HCT116 (cell line): Measurements from ENCODE around the gene TMC8.

Experiments
- ATF3 ChIP-seq: IDR thresholded peaks from 2 replicates; pipeline ENCODE4 v1.6.1; 2012
- ELF1 ChIP-seq: IDR thresholded peaks from 2 replicates; pipeline ENCODE4 v1.6.1; 2012; ENCODE audit warnings: low read depth, borderline replicate concordance
- EZH2 ChIP-seq: fragments of 200-600 bp; sonication (generic); IDR thresholded peaks from 2 replicates; pipeline ENCODE4 v1.6.1; 2017; ENCODE audit warnings: antibody characterized with exemption, mixed run types
- EZH2phosphoT487 ChIP-seq: fragments of 200-600 bp; IDR thresholded peaks from 2 replicates; pipeline ENCODE4 v1.6.1; 2018; ENCODE audit warnings: antibody characterized with exemption, borderline replicate concordance
- POLR2A ChIP-seq: IDR thresholded peaks from 2 replicates; pipeline ENCODE4 v1.7.0; 2011; ENCODE audit warnings: borderline replicate concordance; ENCODE audit not compliant: insufficient read depth, insufficient read length; ENCODE audit errors: extremely low read depth
- POLR2AphosphoS5 ChIP-seq: IDR thresholded peaks from 2 replicates; pipeline ENCODE4 v1.6.1; 2011; ENCODE audit warnings: mild to moderate bottlenecking, low read depth, low read length, moderate library complexity
- RAD21 ChIP-seq: IDR thresholded peaks from 2 replicates; pipeline ENCODE4 v1.6.1; 2012; ENCODE audit warnings: low read depth, mild to moderate bottlenecking
- REST ChIP-seq: IDR thresholded peaks from 2 replicates; pipeline ENCODE4 v1.6.1; 2012; ENCODE audit warnings: low read depth
- TCF7L2 ChIP-seq: IDR thresholded peaks from 2 replicates; pipeline ENCODE4 v1.7.0; 2011; ENCODE audit warnings: borderline replicate concordance, inconsistent platforms; ENCODE audit not compliant: insufficient read depth, insufficient read length; ENCODE audit errors: extremely low read depth
- ZFX ChIP-seq: fragments of 450-650 bp; IDR thresholded peaks from 2 replicates; pipeline ENCODE4 v1.6.1; 2017
- TF ChIP-seq, protein P1 (sequence below), 3 experiments: fragments of 200-600 bp in 1 of 3; sonication (generic) in 1 of 3; IDR thresholded peaks in 2 of 3; conservative IDR thresholded peaks in 1 of 3; 2 replicates each; pipeline ENCODE4 v1.5.1; 2012 to 2017; ENCODE audit warnings: low read depth in 2 of 3, low read length in 2 of 3, antibody characterized with exemption in 1 of 3, borderline replicate concordance in 1 of 3, control low read depth in 1 of 3, mild to moderate bottlenecking in 1 of 3, mixed read lengths in 1 of 3, mixed run types in 1 of 3, moderate library complexity in 1 of 3; ENCODE audit not compliant: insufficient read depth in 1 of 3
- TF ChIP-seq, protein P2 (sequence below): IDR thresholded peaks from 2 replicates; pipeline ENCODE4 v1.6.1; 2012

DNA sequence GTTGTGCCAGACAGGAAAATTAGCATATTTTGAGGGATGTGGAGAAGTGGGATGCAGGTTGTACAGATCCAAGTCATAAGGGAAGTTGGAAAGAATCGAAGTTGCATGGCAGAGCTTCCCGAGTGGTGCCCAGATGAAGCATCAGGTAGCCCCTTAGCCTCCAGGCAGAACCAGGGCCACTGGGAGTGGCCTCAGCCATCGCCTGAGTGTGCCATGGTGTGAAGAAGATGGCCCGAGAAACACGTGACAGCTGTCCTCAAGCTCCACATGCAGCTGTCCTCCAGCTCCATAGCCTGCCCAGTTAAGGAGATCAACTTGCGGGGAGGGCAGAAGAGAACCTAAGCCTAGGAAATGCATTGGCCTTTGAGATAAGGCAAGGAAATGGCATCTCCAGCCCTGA, 35.5 kb upstream of the TMC8 start:
- TF ChIP-seq EZH2 (no peak), POLR2AphosphoS5 (no peak), TCF7L2 (no peak), ZFX (no peak), REST (no peak), POLR2A (no peak), RAD21 (no peak), EZH2phosphoT487 (no peak), ATF3 (no peak), ELF1 (no peak)
- TF ChIP-seq, protein P1, sequence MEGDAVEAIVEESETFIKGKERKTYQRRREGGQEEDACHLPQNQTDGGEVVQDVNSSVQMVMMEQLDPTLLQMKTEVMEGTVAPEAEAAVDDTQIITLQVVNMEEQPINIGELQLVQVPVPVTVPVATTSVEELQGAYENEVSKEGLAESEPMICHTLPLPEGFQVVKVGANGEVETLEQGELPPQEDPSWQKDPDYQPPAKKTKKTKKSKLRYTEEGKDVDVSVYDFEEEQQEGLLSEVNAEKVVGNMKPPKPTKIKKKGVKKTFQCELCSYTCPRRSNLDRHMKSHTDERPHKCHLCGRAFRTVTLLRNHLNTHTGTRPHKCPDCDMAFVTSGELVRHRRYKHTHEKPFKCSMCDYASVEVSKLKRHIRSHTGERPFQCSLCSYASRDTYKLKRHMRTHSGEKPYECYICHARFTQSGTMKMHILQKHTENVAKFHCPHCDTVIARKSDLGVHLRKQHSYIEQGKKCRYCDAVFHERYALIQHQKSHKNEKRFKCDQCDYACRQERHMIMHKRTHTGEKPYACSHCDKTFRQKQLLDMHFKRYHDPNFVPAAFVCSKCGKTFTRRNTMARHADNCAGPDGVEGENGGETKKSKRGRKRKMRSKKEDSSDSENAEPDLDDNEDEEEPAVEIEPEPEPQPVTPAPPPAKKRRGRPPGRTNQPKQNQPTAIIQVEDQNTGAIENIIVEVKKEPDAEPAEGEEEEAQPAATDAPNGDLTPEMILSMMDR (IDR thresholded peaks at IDR 0.05 in 2 of 3, conservative IDR thresholded peaks at IDR 0.05 in 1 of 3; ENCODE audit: borderline replicate concordance in 1 of 3, insufficient read depth in 1 of 3, low read depth in 2 of 3, low read length in 2 of 3) = no peak
- TF ChIP-seq, protein P2, sequence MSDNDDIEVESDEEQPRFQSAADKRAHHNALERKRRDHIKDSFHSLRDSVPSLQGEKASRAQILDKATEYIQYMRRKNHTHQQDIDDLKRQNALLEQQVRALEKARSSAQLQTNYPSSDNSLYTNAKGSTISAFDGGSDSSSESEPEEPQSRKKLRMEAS = no peak
